HEK293 (cell line): ENCODE measurements around the gene RGS11.

Experiments
- CTCF ChIA-PET: fragments of 350-600 bp; formaldehyde crosslinking; extraction: SDS; loops from one replicate; lab custom pipeline; 2021; ENCODE audit warnings: antibody characterized with exemption; lab: Yijun Ruan, JAX
- POLR2A ChIA-PET: fragments of 300-600 bp; formaldehyde crosslinking; extraction: SDS; loops from one replicate; lab custom pipeline; 2020; ENCODE audit warnings: antibody characterized with exemption, inconsistent platforms; lab: Yijun Ruan, JAX
- H3K27ac ChIP-seq: fragments of 200-500 bp; sonication (Bioruptor generic); 2 replicates; pipeline ENCODE4 v1.5.1; 2014; ENCODE audit warnings: low read depth, low read length, control low read depth, inconsistent platforms; ENCODE audit errors: extremely low read depth
- H3K36me3 ChIP-seq, 2 experiments: fragments of 200-500 bp in 1 of 2; sonication (Bioruptor generic) in 1 of 2; 1 replicate in 1 of 2; 2 replicates in 1 of 2; pipeline ENCODE4 v1.5.1; 2014 to 2017; ENCODE audit warnings: inconsistent platforms in 2 of 2, low read length in 2 of 2; ENCODE audit not compliant: control insufficient read depth in 2 of 2, insufficient read depth in 1 of 2
- H3K4me1 ChIP-seq: fragments of 200-500 bp; sonication (Bioruptor generic); 2 replicates; pipeline ENCODE4 v1.5.1; 2014; ENCODE audit warnings: mild to moderate bottlenecking, low read length, inconsistent platforms; ENCODE audit not compliant: control insufficient read depth, insufficient read depth
- H3K4me3 ChIP-seq: 2 replicates; pipeline ENCODE4 v1.5.1; 2011; ENCODE audit warnings: low read depth, mild to moderate bottlenecking, control low read depth, low read length, moderate library complexity
- H3K9me3 ChIP-seq: fragments of 200-500 bp; sonication (Bioruptor generic); 2 replicates; pipeline ENCODE4 v1.5.1; 2014; ENCODE audit warnings: low read depth, low read length, inconsistent platforms; ENCODE audit not compliant: control insufficient read depth, insufficient read depth
- HOXA7 ChIP-seq: sonication (generic); formaldehyde crosslinking; IDR thresholded peaks from 2 replicates; pipeline ENCODE4 v1.8.1; 2022; ENCODE audit warnings: missing genetic modification reagents, borderline replicate concordance
- KLF1 ChIP-seq: fragments of 450-650 bp; formaldehyde crosslinking; IDR thresholded peaks from 2 replicates; pipeline ENCODE4 v1.5.1; 2016; ENCODE audit warnings: missing biosample characterization, missing genetic modification characterization
- KLF17 ChIP-seq: fragments of 450-650 bp; formaldehyde crosslinking; IDR thresholded peaks from 2 replicates; pipeline ENCODE4 v1.5.1; 2016; ENCODE audit warnings: missing biosample characterization, missing genetic modification characterization
- KLF7 ChIP-seq: fragments of 450-650 bp; formaldehyde crosslinking; IDR thresholded peaks from 2 replicates; pipeline ENCODE4 v1.5.1; 2016; ENCODE audit warnings: missing biosample characterization, missing genetic modification characterization, borderline replicate concordance
- KLF8 ChIP-seq: fragments of 450-650 bp; formaldehyde crosslinking; IDR thresholded peaks from 2 replicates; pipeline ENCODE4 v1.5.1; 2016; ENCODE audit warnings: missing biosample characterization, missing genetic modification characterization
- PATZ1 ChIP-seq: fragments of 450-650 bp; formaldehyde crosslinking; IDR thresholded peaks from 2 replicates; pipeline ENCODE4 v1.5.1; 2016; ENCODE audit warnings: missing biosample characterization, missing genetic modification characterization
- PRDM1 ChIP-seq: fragments of 450-650 bp; formaldehyde crosslinking; IDR thresholded peaks from 2 replicates; pipeline ENCODE4; 2016; ENCODE audit warnings: missing biosample characterization, missing genetic modification characterization
- TSHZ1 ChIP-seq: fragments of 450-650 bp; formaldehyde crosslinking; IDR thresholded peaks from 2 replicates; pipeline ENCODE4 v1.5.1; 2016; ENCODE audit warnings: missing biosample characterization, missing genetic modification characterization, borderline replicate concordance
- ZBTB7A ChIP-seq: fragments of 450-650 bp; formaldehyde crosslinking; IDR thresholded peaks from 2 replicates; pipeline ENCODE4 v1.5.1; 2016; ENCODE audit warnings: low read depth, missing biosample characterization, missing genetic modification characterization
- ZNF112 ChIP-seq: fragments of 450-650 bp; formaldehyde crosslinking; IDR thresholded peaks from 2 replicates; pipeline ENCODE4 v1.5.0; 2017; ENCODE audit warnings: missing biosample characterization, missing genetic modification characterization
- ZNF133 ChIP-seq: fragments of 450-650 bp; formaldehyde crosslinking; IDR thresholded peaks from 2 replicates; pipeline ENCODE4 v1.5.1; 2016; ENCODE audit warnings: missing biosample characterization, missing genetic modification characterization
- ZNF214 ChIP-seq: fragments of 450-650 bp; formaldehyde crosslinking; IDR thresholded peaks from 2 replicates; pipeline ENCODE4 v1.5.1; 2017; ENCODE audit warnings: missing biosample characterization, mild to moderate bottlenecking, missing genetic modification characterization, borderline replicate concordance
- ZNF335 ChIP-seq: fragments of 450-650 bp; formaldehyde crosslinking; conservative IDR thresholded peaks from 2 replicates; pipeline ENCODE4 v1.5.1; 2016; ENCODE audit warnings: missing biosample characterization, missing genetic modification characterization
- ZNF449 ChIP-seq: fragments of 450-650 bp; formaldehyde crosslinking; IDR thresholded peaks from 2 replicates; pipeline ENCODE4 v1.5.1; 2017; ENCODE audit warnings: missing biosample characterization, mild to moderate bottlenecking, missing genetic modification characterization, moderate library complexity
- ZNF501 ChIP-seq: fragments of 450-650 bp; formaldehyde crosslinking; IDR thresholded peaks from 2 replicates; pipeline ENCODE4 v1.5.1; 2016; ENCODE audit warnings: missing biosample characterization, missing genetic modification characterization
- ZNF692 ChIP-seq: fragments of 450-650 bp; formaldehyde crosslinking; IDR thresholded peaks from 2 replicates; pipeline ENCODE4 v1.5.1; 2016; ENCODE audit warnings: missing biosample characterization, missing genetic modification characterization
- ZSCAN4 ChIP-seq: fragments of 450-650 bp; formaldehyde crosslinking; IDR thresholded peaks from 2 replicates; pipeline ENCODE4 v1.5.1; 2017; ENCODE audit warnings: missing biosample characterization, missing genetic modification characterization
- ZXDB ChIP-seq: fragments of 450-650 bp; formaldehyde crosslinking; IDR thresholded peaks from 2 replicates; pipeline ENCODE4 v1.5.1; 2016; ENCODE audit warnings: missing biosample characterization, missing genetic modification characterization

Gene RGS11

GRCh38 chr16:273547-274421 is 2.0 kb downstream of the RGS11 start:
- TF ChIP-seq TSHZ1 (tag by site-specific recombination) = no peak
- no peak for TF ChIP-seq PRDM1 (tag by site-specific recombination)
- TF ChIP-seq ZNF214 (tag by site-specific recombination) = no peak
- peak; percentile 60; the same call in 1 of the 2 replicates for TF ChIP-seq KLF7
- peak; percentile 98 for TF ChIP-seq KLF1
- TF ChIP-seq ZNF449 = peak; percentile 72
- no peak for TF ChIP-seq ZNF501 (tag by site-specific recombination)
- TF ChIP-seq ZNF335 (tag by site-specific recombination) = 0 out of 2 replicates have a peak, but pooled peaks have one; percentile 30
- TF ChIP-seq PATZ1 (tag by site-specific recombination) = peak; percentile 17; the same call in 1 of the 2 replicates
- TF ChIP-seq KLF8 (tag by site-specific recombination) = peak; percentile 79
- TF ChIP-seq ZNF133 (tag by site-specific recombination) = no peak
- 0 out of 2 replicates have a peak, but pooled peaks have one; percentile 24 for TF ChIP-seq KLF17 (tag by site-specific recombination)
- TF ChIP-seq ZBTB7A (tag by site-specific recombination) = no peak
- no peak for TF ChIP-seq HOXA7 (CRISPR knock-in tag)
- TF ChIP-seq ZNF112 = no peak
- TF ChIP-seq ZXDB (tag by site-specific recombination) = no peak
- TF ChIP-seq ZNF692 (tag by site-specific recombination) = no peak
- no peak for TF ChIP-seq ZSCAN4 (tag by site-specific recombination)
- TF ChIP-seq, all 188 proteins: peak for 7
- Histone ChIP-seq H3K36me3 (no peaks in the 10 kb centered on the region), H3K4me1 (no peaks in the 10 kb centered on the region), H3K9me3 (no peaks in the 10 kb centered on the region), H3K27ac (no peak overlapping the region), H3K4me3 (no peak overlapping the region)
- ChIA-PET CTCF (interaction anchor here (0.7 to 1.2 kb wide), 3 partner anchors 10 to 89 kb away, joined by 3 read pairs; no protein-coding TSS in a partner anchor), POLR2A (no interaction called here)
